SKM-1 treated with dmso at 0.1 percent for 144 hours (cell line): Measurements from ENCODE around the gene EPC1.
"Not testable (repeated sequence)": the region's sequence is repeated elsewhere in the genome, so short reads cannot be mapped to it uniquely, and the experiment has no call there.

ENCODE experiments used
- DNase-seq: peaks from one replicate; lab custom pipeline; 2025; ENCODE audit not compliant: unreplicated experiment; lab: John Stamatoyannopoulos, UW

EPC1 gene

GRCh38 chr10:32241946-32242345 is 105.0 kb downstream of the EPC1 start:
- no peak for DNase-seq

GRCh38 chr10:32240471-32240870 is 106.5 kb downstream of the EPC1 start:
- DNase-seq: no peak

GRCh38 chr10:32239769-32240168 is 107.2 kb downstream of the EPC1 start:
- DNase-seq: no peak

GRCh38 chr10:32237644-32238345 is 109.2 kb downstream of the EPC1 start:
- DNase-seq: no peak

GRCh38 chr10:32234471-32234870 is 112.5 kb downstream of the EPC1 start:
- no peak for DNase-seq

- not testable (repeated sequence) for DNase-seq
These were observed 113.6 kb downstream of the EPC1 start for GRCh38 chr10:32233375-32233774.

- DNase-seq: no peak
These were observed 114.6 kb downstream of the EPC1 start for GRCh38 chr10:32232378-32232777.

- DNase-seq: not testable (repeated sequence)
These were observed 117.2 kb downstream of the EPC1 start for GRCh38 chr10:32229788-32230187.

- DNase-seq: no peak
These were observed 117.8 kb downstream of the EPC1 start for GRCh38 chr10:32229170-32229569.

GRCh38 chr10:32227802-32228201 is 119.2 kb downstream of the EPC1 start:
- DNase-seq: no peak

- no peak for DNase-seq
These were observed 120.3 kb downstream of the EPC1 start for GRCh38 chr10:32226624-32227023.

GRCh38 chr10:32225976-32226375 is 121.0 kb downstream of the EPC1 start:
- DNase-seq: no peak

- DNase-seq: not testable (repeated sequence)
These were observed 124.6 kb downstream of the EPC1 start for GRCh38 chr10:32222376-32222775.

GRCh38 chr10:32219156-32219555 is 127.8 kb downstream of the EPC1 start:
- DNase-seq: not testable (repeated sequence)

- not testable (repeated sequence) for DNase-seq
These were observed 128.5 kb downstream of the EPC1 start for GRCh38 chr10:32218206-32219044.
